Left ventricle myocardium inferior (tissue), 1 donor: ENCODE results near the gene TMEM115. TPM values are rescaled to one million over a fixed set of nuclear protein-coding genes. Genes with fewer than 3 reads are reported as not detected.

Experiments used
- DNase-seq: peaks from one replicate; pipeline ENCODE4 v3.0.0-alpha.2; 2020
- H3K27ac ChIP-seq: fragments of 200-600 bp; replicated peaks from 2 replicates; pipeline ENCODE4 v1.8.0; 2021
- H3K27me3 ChIP-seq: fragments of 200-600 bp; 2 replicates; pipeline ENCODE4 v1.8.0; 2021; ENCODE audit warnings: low read depth
- H3K36me3 ChIP-seq: fragments of 200-600 bp; 2 replicates; pipeline ENCODE4 v1.8.0; 2021
- H3K4me1 ChIP-seq: fragments of 200-600 bp; 2 replicates; pipeline ENCODE4 v1.8.0; 2021
- H3K4me3 ChIP-seq: fragments of 200-600 bp; 2 replicates; pipeline ENCODE4 v1.8.0; 2021; ENCODE audit warnings: mild to moderate bottlenecking, moderate library complexity
- H3K9me3 ChIP-seq: fragments of 200-600 bp; replicated peaks from 2 replicates; pipeline ENCODE4 v1.8.0; 2021
- CTCF ChIP-seq: fragments of 200-600 bp; IDR thresholded peaks from 2 replicates; pipeline ENCODE4 v1.8.0; 2021; ENCODE audit warnings: antibody characterized with exemption, mild to moderate bottlenecking, borderline replicate concordance
- intact Hi-C: fragments of 100-400 bp; cut with micrococcal nuclease; formaldehyde crosslinking; loops from one replicate; pipeline ENCODE4 v1.11.0; 2022
- total RNA-seq: library from RNA; stranded (reverse); fragmentation: NEBNext Ultra II Directional; extraction: Animal tissue kit (Norgen Biotek cat#: 25700); gene quantifications from one replicate; pipeline ENCODE4 v1.2.1, GENCODE V29; 2021
- donor health status: DM: no; HTN: yes; CAD: no; lungs with severe emphysema.

TMEM115 gene
- total RNA-seq, 1 donor from 2014 or later = 23.5 TPM

- Histone ChIP-seq H3K27ac (no peak overlapping the region), H3K4me3 (no peak overlapping the region)
- no peak for DNase-seq
These were observed 11.3 kb upstream of the TMEM115 start for GRCh38 chr3:50370594-50370993.

DNA sequence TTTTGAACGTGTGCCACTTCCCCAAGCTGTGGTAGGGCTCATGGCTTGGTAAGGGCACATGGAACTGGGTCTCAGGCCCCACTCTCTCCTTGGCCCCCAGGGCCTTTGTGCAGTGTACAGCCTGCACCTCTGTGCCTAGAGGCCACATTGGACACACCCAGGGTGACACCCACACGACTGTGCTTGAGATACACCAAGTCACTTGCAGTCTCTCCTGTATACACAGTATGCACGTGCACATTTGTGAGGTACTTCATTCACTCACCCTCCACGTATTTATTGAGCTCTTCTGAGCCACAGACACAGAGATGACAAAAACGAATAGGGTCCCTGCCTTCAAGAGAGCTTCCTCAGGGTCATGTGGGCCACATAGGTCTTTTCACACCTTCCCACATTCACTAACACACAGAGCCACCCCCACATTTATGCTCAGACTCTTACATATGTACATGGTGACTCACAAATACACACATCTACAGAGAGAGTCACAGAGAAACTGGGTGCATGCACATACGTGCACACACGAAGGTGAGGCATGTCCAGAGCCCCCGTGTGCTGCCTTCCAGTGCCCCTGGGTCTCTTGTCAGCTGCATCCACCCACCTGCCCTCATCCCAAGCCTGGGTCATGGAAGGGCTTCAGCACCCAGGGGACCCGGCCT lies 9.8 kb upstream of the TMEM115 start:
- Histone ChIP-seq H3K36me3 (no peaks in the 10 kb centered on the region), H3K27me3 (peaks cover 4% of the 10 kb centered on the region), H3K9me3 (no peaks in the 10 kb centered on the region), H3K4me1 (peaks cover 15% of the 10 kb centered on the region), H3K27ac (no peak overlapping the region), H3K4me3 (no peak overlapping the region)
- intact Hi-C loops = no loop called here
- DNase-seq = no peak
- TF ChIP-seq CTCF = no peak

More at GRCh38 chr3:50370594-50370993, 11.3 kb upstream of the TMEM115 start:
- intact Hi-C loops = no loop called here
- H3K36me3 ChIP-seq = no peaks in the 10 kb centered on the region
- TF ChIP-seq CTCF = no peak
- H3K27me3 ChIP-seq = peaks cover 4% of the 10 kb centered on the region
- no peaks in the 10 kb centered on the region for H3K9me3 ChIP-seq
- H3K4me1 ChIP-seq = peaks cover under 1% of the 10 kb centered on the region

DNA sequence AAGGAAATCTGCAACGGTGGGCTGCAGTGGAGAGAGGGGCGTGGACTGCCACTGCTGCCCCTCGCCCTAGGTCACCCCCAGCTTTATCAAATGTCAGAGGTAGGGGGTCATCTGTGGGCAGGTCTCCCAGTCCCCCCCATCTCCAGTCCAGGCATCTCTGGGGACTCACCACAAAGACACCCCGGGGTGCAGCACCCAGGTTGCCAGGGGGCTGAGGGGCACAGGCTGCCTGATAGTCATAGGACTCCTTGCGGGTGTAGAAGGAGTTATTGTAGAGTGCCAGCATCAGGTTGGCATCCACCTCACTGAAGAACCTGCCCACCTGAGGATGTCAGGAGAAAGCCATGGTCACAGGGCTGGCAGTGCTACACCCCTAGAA lies 6.5 kb upstream of the TMEM115 start:
- intact Hi-C loops = no loop called here
- peak overlapping the region; percentile 68 for H3K4me3 ChIP-seq

DNA sequence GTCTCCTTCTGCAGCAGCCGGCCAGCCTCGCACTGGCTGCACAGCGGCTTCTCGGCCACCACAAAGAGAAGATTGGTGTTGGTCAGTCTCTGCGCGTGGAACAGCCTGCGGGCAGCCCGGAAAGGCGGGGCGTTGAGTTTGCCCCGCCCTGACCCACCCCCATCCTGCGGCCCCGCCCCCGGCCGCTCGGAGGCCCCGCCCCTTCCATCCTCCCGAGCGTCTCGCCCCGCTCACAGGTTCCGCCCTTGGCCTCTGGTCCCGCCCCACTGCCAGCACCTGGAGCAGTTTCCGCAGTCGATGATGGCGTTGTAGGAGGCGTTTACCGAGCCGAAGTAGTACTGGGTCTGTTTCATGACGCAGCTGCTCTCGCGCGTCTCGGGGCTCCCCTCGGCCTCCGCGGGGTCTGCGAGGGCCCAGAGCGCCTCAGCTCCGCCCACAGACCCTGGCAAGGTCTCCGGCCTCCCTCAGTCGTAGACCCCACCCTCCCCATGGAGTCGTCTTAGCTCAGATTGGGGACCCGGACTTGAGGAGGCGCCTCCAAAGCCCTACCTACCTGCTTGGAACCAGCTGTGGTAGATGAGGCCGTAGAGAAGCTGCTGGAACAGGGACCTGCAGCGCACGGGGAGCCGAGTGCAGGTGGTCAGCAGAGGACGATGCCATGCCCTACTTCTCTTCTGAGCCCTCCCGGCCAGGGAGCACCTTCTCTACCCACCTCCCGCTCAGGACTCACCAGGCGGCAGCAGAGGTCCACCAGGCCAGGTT lies 5.9 kb upstream of the TMEM115 start:
- intact Hi-C loops = no loop called here
- Histone ChIP-seq H3K4me1 (peaks cover 15% of the 10 kb centered on the region), H3K9me3 (no peaks in the 10 kb centered on the region), H3K36me3 (no peaks in the 10 kb centered on the region), H3K4me3 (peak overlapping the region; percentile 68), H3K27ac (peak overlapping the region; percentile 38), H3K27me3 (no peaks in the 10 kb centered on the region)
- TF ChIP-seq CTCF = no peak
- DNase-seq = peak; percentile 82

More for the DNA sequence above, 6.5 kb upstream of the TMEM115 start:
- Histone ChIP-seq H3K9me3 (no peaks in the 10 kb centered on the region), H3K4me1 (peaks cover 15% of the 10 kb centered on the region), H3K36me3 (no peaks in the 10 kb centered on the region), H3K27ac (no peak overlapping the region), H3K27me3 (no peaks in the 10 kb centered on the region)
- no peak for TF ChIP-seq CTCF
- DNase-seq = no peak

- H3K9me3 ChIP-seq = no peaks in the 10 kb centered on the region
- H3K36me3 ChIP-seq = no peaks in the 10 kb centered on the region
- DNase-seq = no peak
- H3K4me3 ChIP-seq = peak overlapping the region; percentile 68
- TF ChIP-seq CTCF = no peak
- peak overlapping the region; percentile 38 for H3K27ac ChIP-seq
- peaks cover 20% of the 10 kb centered on the region for H3K4me1 ChIP-seq
- H3K27me3 ChIP-seq = no peaks in the 10 kb centered on the region
- intact Hi-C loops = no loop called here
These were observed 5.3 kb upstream of the TMEM115 start for GRCh38 chr3:50364573-50365079.
